ENCODE results near the gene NR6A1. TPM values are rescaled to one million over a fixed set of nuclear protein-coding genes. Genes with fewer than 3 reads are reported as not detected.

NR6A1 gene
- total RNA-seq, 1 donor: 0.36 TPM

DNA sequence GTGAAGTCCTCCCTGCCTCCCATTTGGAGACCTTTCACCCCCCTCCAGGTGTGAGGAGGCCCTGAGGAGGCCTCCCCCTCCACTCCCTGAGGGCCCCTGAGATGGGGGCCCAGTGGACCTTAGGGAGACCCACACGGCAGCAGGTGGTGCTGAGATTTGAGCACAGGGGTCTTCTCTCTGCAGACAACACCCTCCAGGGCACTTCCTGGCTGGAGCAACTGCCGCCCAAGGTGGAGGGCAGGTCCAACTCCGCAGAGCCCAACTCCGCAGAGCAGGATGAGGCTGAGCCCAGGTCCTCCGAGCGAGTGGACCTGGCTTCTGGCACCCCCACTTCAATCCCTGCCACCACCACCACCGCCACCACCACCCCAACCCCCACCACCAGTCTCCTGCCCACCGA, 32.8 kb upstream of the NR6A1 start:
- no peaks in the 10 kb centered on the region for H3K36me3 ChIP-seq (ENCODE audit: insufficient read depth, low read length)
- no peak overlapping the region for H2AFZ ChIP-seq (ENCODE audit: low read length)
- no peak overlapping the region for H3K27ac ChIP-seq (ENCODE audit: low read depth, low read length)
- H3K4me2 ChIP-seq (ENCODE audit: insufficient read depth, low read length): no peak overlapping the region
- no peaks in the 10 kb centered on the region for H3K27me3 ChIP-seq (ENCODE audit: insufficient read depth, low read length)
- H4K20me1 ChIP-seq (ENCODE audit: insufficient read depth, low read length): no peaks in the 10 kb centered on the region
- TF ChIP-seq, protein P1, sequence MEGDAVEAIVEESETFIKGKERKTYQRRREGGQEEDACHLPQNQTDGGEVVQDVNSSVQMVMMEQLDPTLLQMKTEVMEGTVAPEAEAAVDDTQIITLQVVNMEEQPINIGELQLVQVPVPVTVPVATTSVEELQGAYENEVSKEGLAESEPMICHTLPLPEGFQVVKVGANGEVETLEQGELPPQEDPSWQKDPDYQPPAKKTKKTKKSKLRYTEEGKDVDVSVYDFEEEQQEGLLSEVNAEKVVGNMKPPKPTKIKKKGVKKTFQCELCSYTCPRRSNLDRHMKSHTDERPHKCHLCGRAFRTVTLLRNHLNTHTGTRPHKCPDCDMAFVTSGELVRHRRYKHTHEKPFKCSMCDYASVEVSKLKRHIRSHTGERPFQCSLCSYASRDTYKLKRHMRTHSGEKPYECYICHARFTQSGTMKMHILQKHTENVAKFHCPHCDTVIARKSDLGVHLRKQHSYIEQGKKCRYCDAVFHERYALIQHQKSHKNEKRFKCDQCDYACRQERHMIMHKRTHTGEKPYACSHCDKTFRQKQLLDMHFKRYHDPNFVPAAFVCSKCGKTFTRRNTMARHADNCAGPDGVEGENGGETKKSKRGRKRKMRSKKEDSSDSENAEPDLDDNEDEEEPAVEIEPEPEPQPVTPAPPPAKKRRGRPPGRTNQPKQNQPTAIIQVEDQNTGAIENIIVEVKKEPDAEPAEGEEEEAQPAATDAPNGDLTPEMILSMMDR (IDR thresholded peaks at IDR 0.05; ENCODE audit: extremely low read depth, low read depth, low read length): no peak
- no peak overlapping the region for H3K4me3 ChIP-seq (ENCODE audit: insufficient read depth, low read length)
- no peaks in the 10 kb centered on the region for H3K4me1 ChIP-seq (ENCODE audit: insufficient read depth, low read length)
- no peak for DNase-seq (ENCODE audit: insufficient read length, low spot score, missing footprints)
- H3K79me2 ChIP-seq (ENCODE audit: insufficient read depth, low read length): no peaks in the 10 kb centered on the region
- H3K9me3 ChIP-seq (ENCODE audit: low read depth, low read length): no peaks in the 10 kb centered on the region

DNA sequence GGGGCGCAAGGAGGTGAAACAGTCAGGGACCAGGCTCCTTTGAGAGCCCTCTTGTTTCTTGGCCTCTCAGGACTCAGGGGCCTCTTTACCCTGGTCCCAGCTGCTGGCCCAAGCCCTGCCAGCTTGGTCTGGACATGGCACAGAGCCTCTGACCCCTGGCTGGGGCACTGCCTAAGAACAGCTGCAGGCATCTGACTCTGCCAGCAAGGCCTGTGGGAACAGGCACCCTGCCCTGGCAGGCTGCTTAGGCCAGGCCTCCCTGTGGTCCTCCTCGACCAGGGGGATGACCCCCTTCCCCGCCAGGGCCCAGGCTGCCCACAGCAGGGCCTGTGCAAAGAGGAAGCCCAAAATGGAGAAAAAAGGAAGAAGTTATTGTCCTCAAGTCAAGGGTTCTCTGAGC, 31.3 kb upstream of the NR6A1 start:
- H3K4me3 ChIP-seq (ENCODE audit: insufficient read depth, low read length): no peak overlapping the region
- no peak for DNase-seq (ENCODE audit: insufficient read length, low spot score, missing footprints)
- no peaks in the 10 kb centered on the region for H3K4me1 ChIP-seq (ENCODE audit: insufficient read depth, low read length)
- H2AFZ ChIP-seq (ENCODE audit: low read length): no peak overlapping the region
- H3K79me2 ChIP-seq (ENCODE audit: insufficient read depth, low read length): no peaks in the 10 kb centered on the region
- H4K20me1 ChIP-seq (ENCODE audit: insufficient read depth, low read length): no peaks in the 10 kb centered on the region
- no peak overlapping the region for H3K4me2 ChIP-seq (ENCODE audit: insufficient read depth, low read length)
- no peaks in the 10 kb centered on the region for H3K27me3 ChIP-seq (ENCODE audit: insufficient read depth, low read length)
- no peak overlapping the region for H3K27ac ChIP-seq (ENCODE audit: low read depth, low read length)
- no peaks in the 10 kb centered on the region for H3K36me3 ChIP-seq (ENCODE audit: insufficient read depth, low read length)
- TF ChIP-seq, protein P1 (IDR thresholded peaks at IDR 0.05; ENCODE audit: extremely low read depth, low read depth, low read length): no peak
- no peaks in the 10 kb centered on the region for H3K9me3 ChIP-seq (ENCODE audit: low read depth, low read length)

DNA sequence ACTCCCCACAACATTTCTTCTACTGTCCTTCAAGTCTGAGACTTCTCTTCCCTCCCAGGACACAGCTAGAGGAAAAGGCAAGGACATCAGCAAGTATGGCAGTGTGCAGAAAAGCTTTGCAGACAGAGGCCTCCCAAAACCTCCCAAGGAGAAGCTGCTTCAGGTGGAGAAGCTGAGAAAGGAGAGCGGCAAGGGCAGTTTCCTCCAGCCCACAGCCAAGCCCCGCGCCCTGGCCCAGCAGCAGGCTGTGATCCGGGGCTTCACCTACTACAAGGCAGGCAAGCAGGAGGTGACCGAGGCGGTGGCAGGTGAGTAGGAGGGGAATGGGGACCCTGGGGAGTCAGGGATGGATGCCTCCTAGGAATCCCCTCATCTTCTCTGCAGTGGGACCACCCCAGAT, 30.2 kb upstream of the NR6A1 start:
- no peak overlapping the region for H2AFZ ChIP-seq (ENCODE audit: low read length)
- no peak overlapping the region for H3K27ac ChIP-seq (ENCODE audit: low read depth, low read length)
- no peaks in the 10 kb centered on the region for H3K9me3 ChIP-seq (ENCODE audit: low read depth, low read length)
- H4K20me1 ChIP-seq (ENCODE audit: insufficient read depth, low read length): no peaks in the 10 kb centered on the region
- TF ChIP-seq, protein P1 (IDR thresholded peaks at IDR 0.05; ENCODE audit: extremely low read depth, low read depth, low read length): no peak
- H3K4me3 ChIP-seq (ENCODE audit: insufficient read depth, low read length): no peak overlapping the region
- no peaks in the 10 kb centered on the region for H3K79me2 ChIP-seq (ENCODE audit: insufficient read depth, low read length)
- no peaks in the 10 kb centered on the region for H3K36me3 ChIP-seq (ENCODE audit: insufficient read depth, low read length)
- H3K4me2 ChIP-seq (ENCODE audit: insufficient read depth, low read length): no peak overlapping the region
- H3K4me1 ChIP-seq (ENCODE audit: insufficient read depth, low read length): no peaks in the 10 kb centered on the region
- no peaks in the 10 kb centered on the region for H3K27me3 ChIP-seq (ENCODE audit: insufficient read depth, low read length)
- no peak for DNase-seq (ENCODE audit: insufficient read length, low spot score, missing footprints)

DNA sequence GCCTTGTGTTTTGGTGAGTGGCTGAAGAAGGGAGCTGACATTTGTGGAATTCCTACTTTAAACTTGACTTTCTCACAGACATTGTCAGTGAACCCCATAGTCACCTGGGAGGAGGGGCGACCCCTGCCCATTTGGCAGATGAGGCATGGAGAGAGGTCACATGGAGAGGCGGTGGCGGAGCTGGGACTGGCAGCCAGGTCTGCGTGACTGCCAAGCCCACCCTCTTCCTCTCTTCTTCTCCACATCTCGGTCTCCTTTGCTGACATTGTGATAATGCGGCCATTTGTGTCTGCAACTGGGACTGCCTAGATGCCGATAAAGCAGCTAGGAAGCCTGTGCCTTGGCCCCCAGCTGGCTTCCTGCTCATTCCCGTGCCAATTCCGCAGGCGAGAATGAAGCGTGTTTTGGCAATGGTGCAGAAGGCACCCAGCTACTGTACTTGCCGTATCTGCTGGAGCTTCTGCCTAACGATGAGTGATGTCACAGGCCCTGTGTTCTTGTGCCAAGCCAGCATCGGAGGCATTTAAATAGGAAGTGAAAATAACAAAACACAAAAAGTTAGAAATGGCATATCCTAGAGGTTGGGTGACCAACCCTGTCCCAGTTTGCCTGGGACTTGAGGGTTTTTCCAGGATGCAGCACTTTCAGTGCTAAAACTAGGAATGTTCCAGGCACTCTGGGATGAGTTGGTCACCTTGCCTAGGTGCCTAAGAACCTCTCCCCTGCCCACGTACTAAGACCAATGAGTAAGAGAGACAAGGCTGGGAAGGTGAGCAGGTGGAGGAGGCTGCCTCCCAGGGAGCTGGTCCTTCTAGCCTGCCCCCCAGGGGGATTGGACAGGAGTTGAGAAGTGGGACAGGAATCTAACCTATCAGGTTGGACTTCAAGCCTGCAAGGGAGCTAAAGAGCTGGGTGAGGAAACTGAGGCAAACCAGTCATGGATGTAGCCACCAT, 29.5 kb upstream of the NR6A1 start:
- Histone ChIP-seq H3K27ac (ENCODE audit: low read depth, low read length) (no peak overlapping the region), H3K36me3 (ENCODE audit: insufficient read depth, low read length) (no peaks in the 10 kb centered on the region), H3K9me3 (ENCODE audit: low read depth, low read length) (no peaks in the 10 kb centered on the region), H3K4me2 (ENCODE audit: insufficient read depth, low read length) (peak overlapping the region; percentile 20), H3K27me3 (ENCODE audit: insufficient read depth, low read length) (no peaks in the 10 kb centered on the region), H4K20me1 (ENCODE audit: insufficient read depth, low read length) (no peaks in the 10 kb centered on the region), H2AFZ (ENCODE audit: low read length) (peak overlapping the region; percentile 17), H3K79me2 (ENCODE audit: insufficient read depth, low read length) (no peaks in the 10 kb centered on the region), H3K4me3 (ENCODE audit: insufficient read depth, low read length) (no peak overlapping the region), H3K4me1 (ENCODE audit: insufficient read depth, low read length) (no peaks in the 10 kb centered on the region)
- TF ChIP-seq, protein P1 (IDR thresholded peaks at IDR 0.05; ENCODE audit: extremely low read depth, low read depth, low read length): no peak
- no peak for DNase-seq (ENCODE audit: insufficient read length, low spot score, missing footprints)

Measured in osteoblast (primary cell).